Loucy (cell line): ENCODE results near the gene ASH1L.

Experiments
- H2AFZ ChIP-seq: fragments of 200-600 bp; sonication (generic); 2 replicates; pipeline ENCODE4 v1.6.0; 2016; ENCODE audit warnings: antibody characterized with exemption, mild to moderate bottlenecking, low read length, moderate library complexity
- H3F3A ChIP-seq: fragments of 200-600 bp; 2 replicates; pipeline ENCODE4 v1.6.0; 2016; ENCODE audit warnings: antibody characterized with exemption, low read depth, mild to moderate bottlenecking
- H3K27me3 ChIP-seq: fragments of 200-600 bp; sonication (generic); 2 replicates; pipeline ENCODE4 v1.6.1; 2014; ENCODE audit warnings: low read length, mild to moderate bottlenecking; ENCODE audit not compliant: insufficient read depth, poor library complexity, severe bottlenecking
- H3K36me3 ChIP-seq: fragments of 200-600 bp; sonication (generic); 2 replicates; pipeline ENCODE4 v1.6.1; 2016; ENCODE audit warnings: low read length; ENCODE audit not compliant: insufficient read depth
- H3K4me1 ChIP-seq: fragments of 200-600 bp; sonication (generic); 2 replicates; pipeline ENCODE4 v1.5.1; 2014; ENCODE audit warnings: low read length, mild to moderate bottlenecking; ENCODE audit not compliant: insufficient read depth, poor library complexity, severe bottlenecking
- H3K4me2 ChIP-seq: fragments of 200-600 bp; sonication (generic); 2 replicates; pipeline ENCODE4 v1.6.0; 2014; ENCODE audit warnings: antibody characterized with exemption, low read length, low read depth, mild to moderate bottlenecking; ENCODE audit not compliant: poor library complexity, severe bottlenecking
- H3K4me3 ChIP-seq: fragments of 200-600 bp; sonication (generic); 2 replicates; pipeline ENCODE4 v1.5.1; 2014; ENCODE audit warnings: low read length, mild to moderate bottlenecking, mixed read lengths; ENCODE audit not compliant: poor library complexity, severe bottlenecking
- H3K79me2 ChIP-seq: fragments of 200-600 bp; sonication (generic); 2 replicates; pipeline ENCODE4 v1.6.1; 2014; ENCODE audit warnings: low read length; ENCODE audit not compliant: insufficient read depth
- H3K9ac ChIP-seq: fragments of 200-600 bp; sonication (generic); 2 replicates; pipeline ENCODE4 v1.6.0; 2014; ENCODE audit warnings: mild to moderate bottlenecking, low read depth, low read length, moderate library complexity; ENCODE audit not compliant: poor library complexity, severe bottlenecking
- H3K9me2 ChIP-seq: fragments of 200-600 bp; sonication (generic); replicated peaks from 2 replicates; pipeline ENCODE4 v1.6.1; 2016; ENCODE audit warnings: low read depth, low read length, mixed read lengths
- H3K9me3 ChIP-seq: fragments of 200-600 bp; sonication (generic); 2 replicates; pipeline ENCODE4 v1.6.1; 2014; ENCODE audit warnings: mild to moderate bottlenecking, antibody characterized with exemption, low read length, low read depth; ENCODE audit not compliant: insufficient read depth
- H4K20me1 ChIP-seq: fragments of 200-600 bp; sonication (generic); 2 replicates; pipeline ENCODE4 v1.6.0; 2014; ENCODE audit warnings: antibody characterized with exemption, low read length, mild to moderate bottlenecking; ENCODE audit not compliant: insufficient read depth, poor library complexity, severe bottlenecking
- EZH2phosphoT487 ChIP-seq: fragments of 200-600 bp; IDR thresholded peaks from 2 replicates; pipeline ENCODE4 v1.6.1; 2018; ENCODE audit warnings: antibody characterized with exemption, mild to moderate bottlenecking, moderate library complexity, borderline replicate concordance
- TF ChIP-seq, protein P1 (sequence below): fragments of 200-600 bp; sonication (generic); conservative IDR thresholded peaks from 2 replicates; pipeline ENCODE4 v1.5.1; 2014; ENCODE audit warnings: mild to moderate bottlenecking, antibody characterized with exemption, low read length

Gene ASH1L

GRCh38 chr1:155316922-155317321, 245.7 kb downstream of the ASH1L start:
- no peak overlapping the region for H2AFZ ChIP-seq
- TF ChIP-seq, protein P1, sequence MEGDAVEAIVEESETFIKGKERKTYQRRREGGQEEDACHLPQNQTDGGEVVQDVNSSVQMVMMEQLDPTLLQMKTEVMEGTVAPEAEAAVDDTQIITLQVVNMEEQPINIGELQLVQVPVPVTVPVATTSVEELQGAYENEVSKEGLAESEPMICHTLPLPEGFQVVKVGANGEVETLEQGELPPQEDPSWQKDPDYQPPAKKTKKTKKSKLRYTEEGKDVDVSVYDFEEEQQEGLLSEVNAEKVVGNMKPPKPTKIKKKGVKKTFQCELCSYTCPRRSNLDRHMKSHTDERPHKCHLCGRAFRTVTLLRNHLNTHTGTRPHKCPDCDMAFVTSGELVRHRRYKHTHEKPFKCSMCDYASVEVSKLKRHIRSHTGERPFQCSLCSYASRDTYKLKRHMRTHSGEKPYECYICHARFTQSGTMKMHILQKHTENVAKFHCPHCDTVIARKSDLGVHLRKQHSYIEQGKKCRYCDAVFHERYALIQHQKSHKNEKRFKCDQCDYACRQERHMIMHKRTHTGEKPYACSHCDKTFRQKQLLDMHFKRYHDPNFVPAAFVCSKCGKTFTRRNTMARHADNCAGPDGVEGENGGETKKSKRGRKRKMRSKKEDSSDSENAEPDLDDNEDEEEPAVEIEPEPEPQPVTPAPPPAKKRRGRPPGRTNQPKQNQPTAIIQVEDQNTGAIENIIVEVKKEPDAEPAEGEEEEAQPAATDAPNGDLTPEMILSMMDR = no peak
- no peak for TF ChIP-seq EZH2phosphoT487
- no peak overlapping the region for H3K4me3 ChIP-seq
- H3K9me3 ChIP-seq = no peaks in the 10 kb centered on the region
- H3K4me1 ChIP-seq = peaks cover 11% of the 10 kb centered on the region
- H4K20me1 ChIP-seq = peaks cover 28% of the 10 kb centered on the region
- H3F3A ChIP-seq = no peaks in the 10 kb centered on the region
- H3K9me2 ChIP-seq = no peaks in the 10 kb centered on the region
- H3K27me3 ChIP-seq = no peaks in the 10 kb centered on the region
- H3K36me3 ChIP-seq = peaks cover 55% of the 10 kb centered on the region; the same call in 1 of the 2 replicates
- peaks cover 44% of the 10 kb centered on the region for H3K79me2 ChIP-seq
- no peak overlapping the region for H3K9ac ChIP-seq
- no peak overlapping the region for H3K4me2 ChIP-seq

- H3K4me2 ChIP-seq = peak overlapping the region; percentile 60
- no peak overlapping the region for H3K9ac ChIP-seq
- peaks cover 33% of the 10 kb centered on the region for H3K4me1 ChIP-seq
- H3K79me2 ChIP-seq = peaks cover 76% of the 10 kb centered on the region
- H3K4me3 ChIP-seq = no peak overlapping the region
- no peak overlapping the region for H2AFZ ChIP-seq
- TF ChIP-seq, protein P1 = no peak
- TF ChIP-seq EZH2phosphoT487 = no peak
- H3K36me3 ChIP-seq = peaks cover 25% of the 10 kb centered on the region; the same call in 1 of the 2 replicates
- H3K9me3 ChIP-seq = no peaks in the 10 kb centered on the region
- H4K20me1 ChIP-seq = peaks cover 38% of the 10 kb centered on the region
- H3F3A ChIP-seq = peaks cover under 1% of the 10 kb centered on the region; the same call in 1 of the 2 replicates
- H3K27me3 ChIP-seq = peaks cover 5% of the 10 kb centered on the region
- H3K9me2 ChIP-seq = no peaks in the 10 kb centered on the region
Measured at GRCh38 chr1:155313261-155313660, 249.3 kb downstream of the ASH1L start.

- Histone ChIP-seq H4K20me1 (peaks cover 31% of the 10 kb centered on the region), H3K9me2 (no peaks in the 10 kb centered on the region), H3K27me3 (peaks cover 5% of the 10 kb centered on the region), H3K9me3 (no peaks in the 10 kb centered on the region), H2AFZ (no peak overlapping the region), H3K4me2 (peak overlapping the region; percentile 79), H3K36me3 (peaks cover 10% of the 10 kb centered on the region; the same call in 1 of the 2 replicates), H3K79me2 (peaks cover 56% of the 10 kb centered on the region), H3K9ac (peak overlapping the region; percentile 100), H3F3A (peaks cover 9% of the 10 kb centered on the region), H3K4me1 (peaks cover 54% of the 10 kb centered on the region), H3K4me3 (peak overlapping the region; percentile 96)
- no peak for TF ChIP-seq EZH2phosphoT487
- TF ChIP-seq, protein P1 = peak; percentile 18; the same call in 1 of the 2 replicates
Measured at GRCh38 chr1:155309423-155310021, 253.1 kb downstream of the ASH1L start.
